Caco-2 (cell line): ENCODE measurements around the gene SLC10A7. TPM values are rescaled to one million over a fixed set of nuclear protein-coding genes. Genes with fewer than 3 reads are reported as not detected.

Experiments used
- BruUV-seq: library from RNA; stranded (reverse); fragments of 400-500 nt; replicated peaks from 2 replicates; lab custom pipeline; 2021; lab: Mats Ljungman, UMichigan
- CTCF ChIA-PET: fragments of 300-600 bp; sonication (Branson Sonifier 250); formaldehyde crosslinking; loops from one replicate; lab custom pipeline; 2022; ENCODE audit warnings: antibody characterized with exemption; lab: Charles Lee
- POLR2A ChIA-PET: fragments of 300-600 bp; sonication (Branson Sonifier 250); formaldehyde crosslinking; loops from one replicate; lab custom pipeline; 2022; ENCODE audit warnings: antibody characterized with exemption; lab: Charles Lee
- DNase-seq, 2 experiments: peaks; one replicate each; pipeline versions ENCODE4 v3.0.0 to v3.0.0-alpha.2; 2020 to 2022
- H3K27me3 ChIP-seq: replicated peaks from 2 replicates; pipeline ENCODE4 v1.6.0; 2011; ENCODE audit warnings: low read length; ENCODE audit not compliant: control insufficient read depth, insufficient read depth
- H3K36me3 ChIP-seq: 2 replicates; pipeline ENCODE4 v1.5.1; 2011; ENCODE audit warnings: low read length; ENCODE audit not compliant: control insufficient read depth, insufficient read depth
- H3K4me1 ChIP-seq: fragments of 250-450 bp; sonication (Bioruptor Pico); 2 replicates; pipeline ENCODE4 v1.5.1; 2020; ENCODE audit warnings: mild to moderate bottlenecking
- H3K4me3 ChIP-seq: 2 replicates; pipeline ENCODE4 v1.5.1; 2011; ENCODE audit warnings: low read depth, mild to moderate bottlenecking, control low read depth, low read length
- H3K9me3 ChIP-seq: fragments of 250-450 bp; sonication (Bioruptor Pico); 2 replicates; pipeline ENCODE4 v1.5.1; 2020; ENCODE audit warnings: mild to moderate bottlenecking, moderate library complexity
- H3K27ac Mint-ChIP-seq: one replicate; pipeline ENCODE4 v1.8.0; 2022; ENCODE audit warnings: mixed read lengths; ENCODE audit not compliant: unreplicated experiment
- H3K27me3 Mint-ChIP-seq: one replicate; pipeline ENCODE4 v1.8.0; 2022; ENCODE audit warnings: mixed read lengths; ENCODE audit not compliant: insufficient read depth, unreplicated experiment
- H3K36me3 Mint-ChIP-seq: one replicate; pipeline ENCODE4 v1.8.0; 2022; ENCODE audit warnings: mild to moderate bottlenecking, mixed read lengths; ENCODE audit not compliant: insufficient read depth, unreplicated experiment
- H3K4me1 Mint-ChIP-seq: one replicate; pipeline ENCODE4 v1.8.0; 2022; ENCODE audit warnings: low read depth, mixed read lengths; ENCODE audit not compliant: unreplicated experiment
- H3K4me3 Mint-ChIP-seq: one replicate; pipeline ENCODE4 v1.8.0; 2022; ENCODE audit warnings: mild to moderate bottlenecking, moderate library complexity, mixed read lengths; ENCODE audit not compliant: unreplicated experiment
- H3K9me3 Mint-ChIP-seq: one replicate; pipeline ENCODE4 v1.8.0; 2022; ENCODE audit warnings: mixed read lengths; ENCODE audit not compliant: unreplicated experiment
- CTCF ChIP-seq, 2 experiments: fragments of 200-600 bp in 1 of 2; IDR thresholded peaks; 1 replicate in 1 of 2; 2 replicates in 1 of 2; pipeline versions ENCODE4 v1.5.1 to v1.8.0; 2011 to 2022; ENCODE audit warnings: antibody characterized with exemption in 1 of 2, control low read depth in 1 of 2, inconsistent platforms in 1 of 2, low read depth in 1 of 2, low read length in 1 of 2, mild to moderate bottlenecking in 1 of 2, moderate library complexity in 1 of 2; ENCODE audit not compliant: insufficient read depth in 1 of 2, severe bottlenecking in 1 of 2, unreplicated experiment in 1 of 2
- intact Hi-C: fragments of 100-400 bp; cut with micrococcal nuclease; formaldehyde crosslinking; loops from one replicate; pipeline ENCODE4 v1.10.0; 2022; ENCODE audit not compliant: unreplicated experiment
- total RNA-seq: library from RNA; stranded (reverse); gene quantifications from 2 replicates; pipeline ENCODE4 v1.2.3, GENCODE V29; 2022

The SLC10A7 gene
- total RNA-seq, 1 experiment from 2014 or later: 12.1 TPM

GRCh38 chr4:146450524-146450923 is 71.2 kb downstream of the SLC10A7 start:
- Histone ChIP-seq H3K4me3 (no peak overlapping the region), H3K36me3 (no peaks in the 10 kb centered on the region), H3K4me1 (no peaks in the 10 kb centered on the region), H3K9me3 (no peaks in the 10 kb centered on the region), H3K27me3 (no peaks in the 10 kb centered on the region)
- H3K4me3 Mint-ChIP-seq: no peak overlapping the region
- no peak for DNase-seq
- H3K27ac Mint-ChIP-seq: no peak overlapping the region
- POLR2A ChIA-PET: no interaction called here
- TF ChIP-seq CTCF (IDR thresholded peaks at IDR 0.05; ENCODE audit: insufficient read depth in 1 of 2, low read depth in 1 of 2, low read length in 1 of 2, severe bottlenecking in 1 of 2, unreplicated experiment in 1 of 2): no peak
- CTCF ChIA-PET: no interaction called here
- intact Hi-C loops: no loop called here
- H3K27me3 Mint-ChIP-seq: no peaks in the 10 kb centered on the region
- no peaks in the 10 kb centered on the region for H3K36me3 Mint-ChIP-seq
- no peaks in the 10 kb centered on the region for H3K9me3 Mint-ChIP-seq
- no peaks in the 10 kb centered on the region for H3K4me1 Mint-ChIP-seq
- no TSS peak for BruUV-seq

- no TSS peak for BruUV-seq
- no peaks in the 10 kb centered on the region for H3K27me3 Mint-ChIP-seq
- H3K27ac Mint-ChIP-seq: no peak overlapping the region
- no peaks in the 10 kb centered on the region for H3K4me1 Mint-ChIP-seq
- H3K36me3 ChIP-seq: no peaks in the 10 kb centered on the region
- no peak for DNase-seq
- ChIA-PET CTCF (no interaction called here), POLR2A (no interaction called here)
- H3K4me3 Mint-ChIP-seq: no peak overlapping the region
- H3K4me3 ChIP-seq: no peak overlapping the region
- no peaks in the 10 kb centered on the region for H3K36me3 Mint-ChIP-seq
- TF ChIP-seq CTCF (IDR thresholded peaks at IDR 0.05; ENCODE audit: insufficient read depth in 1 of 2, low read depth in 1 of 2, low read length in 1 of 2, severe bottlenecking in 1 of 2, unreplicated experiment in 1 of 2): no peak
- no peaks in the 10 kb centered on the region for H3K9me3 Mint-ChIP-seq
- no peaks in the 10 kb centered on the region for H3K27me3 ChIP-seq
- intact Hi-C loops: no loop called here
- H3K9me3 ChIP-seq: no peaks in the 10 kb centered on the region
- no peaks in the 10 kb centered on the region for H3K4me1 ChIP-seq
Measured at GRCh38 chr4:146446555-146446954, 75.2 kb downstream of the SLC10A7 start.

DNA sequence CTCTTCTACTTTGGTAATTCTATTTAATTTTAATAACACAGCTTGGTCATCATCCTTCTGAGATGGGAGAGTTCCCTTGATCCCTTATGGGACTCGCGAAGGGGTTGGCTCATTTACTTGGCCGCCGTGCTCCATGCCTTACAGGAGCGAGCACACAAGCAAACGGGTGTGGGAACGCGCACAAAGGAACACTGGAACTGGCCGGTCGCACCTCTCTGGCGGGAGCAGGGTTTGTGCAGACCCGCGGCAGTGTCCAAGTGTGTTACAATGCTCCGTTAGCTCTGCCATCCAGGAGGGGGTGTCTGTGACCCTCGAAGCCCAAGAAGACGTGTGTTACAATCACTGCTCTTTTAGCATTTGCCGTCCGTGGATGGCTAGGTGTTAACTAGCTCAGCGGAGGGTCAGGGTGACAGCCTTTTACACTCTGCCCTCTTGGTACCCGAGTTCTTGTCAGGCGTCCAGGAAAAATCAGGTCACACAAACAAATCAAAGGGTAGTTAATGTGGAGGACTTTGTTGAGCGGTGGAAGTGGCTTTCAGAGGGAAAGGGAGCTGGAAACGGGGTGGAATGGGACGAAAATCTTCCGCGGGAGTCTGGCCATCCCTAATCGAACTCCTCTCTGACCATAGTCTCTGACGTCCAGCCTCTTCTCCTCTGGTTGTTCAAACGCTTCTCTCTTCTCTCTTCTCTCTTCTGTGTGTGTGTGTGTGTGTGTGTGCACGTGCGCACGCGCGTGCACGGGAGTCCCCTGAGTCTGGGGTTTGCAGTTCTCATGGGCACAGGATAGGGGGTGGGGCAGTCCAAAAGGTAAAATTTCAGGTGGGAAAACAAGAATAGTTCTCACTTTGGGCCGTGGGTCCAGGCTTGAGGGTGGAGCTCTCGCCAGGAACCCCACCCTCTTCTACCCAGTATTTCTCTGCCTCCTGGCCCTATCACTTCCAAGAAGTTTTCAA is 76.3 kb downstream of the SLC10A7 start:
- Mint-ChIP-seq H3K36me3 (no peaks in the 10 kb centered on the region), H3K9me3 (no peaks in the 10 kb centered on the region), H3K27ac (no peak overlapping the region), H3K27me3 (no peaks in the 10 kb centered on the region), H3K4me3 (no peak overlapping the region), H3K4me1 (no peaks in the 10 kb centered on the region)
- intact Hi-C loops: no loop called here
- DNase-seq: no peak
- ChIA-PET POLR2A (no interaction called here), CTCF (no interaction called here)
- no peak for TF ChIP-seq CTCF (IDR thresholded peaks at IDR 0.05; ENCODE audit: insufficient read depth in 1 of 2, low read depth in 1 of 2, low read length in 1 of 2, severe bottlenecking in 1 of 2, unreplicated experiment in 1 of 2)
- BruUV-seq: no TSS peak
- H3K4me3 ChIP-seq: no peak overlapping the region
- no peaks in the 10 kb centered on the region for H3K36me3 ChIP-seq
- no peaks in the 10 kb centered on the region for H3K4me1 ChIP-seq
- no peaks in the 10 kb centered on the region for H3K27me3 ChIP-seq
- H3K9me3 ChIP-seq: no peaks in the 10 kb centered on the region
